A673 (cell line): ENCODE measurements around the gene GGA3. TPM values are rescaled to one million over a fixed set of nuclear protein-coding genes. Genes with fewer than 3 reads are reported as not detected.
"Not testable (repeated sequence)": the region's sequence is repeated elsewhere in the genome, so short reads cannot be mapped to it uniquely, and the experiment has no call there.

Experiments
- BruUV-seq: library from RNA; stranded (reverse); fragments of 400-500 nt; replicated peaks from 2 replicates; lab custom pipeline; 2021; lab: Mats Ljungman, UMichigan
- CTCF ChIA-PET: fragments of 300-600 bp; sonication (Branson Sonifier 250); formaldehyde crosslinking; loops from one replicate; lab custom pipeline; 2022; ENCODE audit warnings: antibody characterized with exemption; lab: Charles Lee
- POLR2A ChIA-PET: fragments of 300-600 bp; sonication (Branson Sonifier 250); formaldehyde crosslinking; loops from one replicate; lab custom pipeline; 2022; ENCODE audit warnings: antibody characterized with exemption; ENCODE audit not compliant: low non-redundant PET; lab: Charles Lee
- DNase-seq: peaks from one replicate; pipeline ENCODE4 v3.0.0-alpha.2; 2015; ENCODE audit warnings: low spot score
- H3K27ac ChIP-seq: fragments of 200-600 bp; sonication (generic); 2 replicates; pipeline ENCODE4 v1.5.1; 2016; ENCODE audit warnings: mixed run types, low read depth, mild to moderate bottlenecking, mixed read lengths, antibody characterized with exemption, low read length; ENCODE audit not compliant: poor library complexity, severe bottlenecking
- H3K27me3 ChIP-seq: fragments of 200-600 bp; sonication (generic); replicated peaks from 2 replicates; pipeline ENCODE4 v1.6.1; 2017; ENCODE audit warnings: mixed run types, low read depth, mild to moderate bottlenecking, mixed read lengths, antibody characterized with exemption, low read length; ENCODE audit not compliant: insufficient read depth, poor library complexity
- H3K36me3 ChIP-seq: fragments of 200-600 bp; sonication (generic); 2 replicates; pipeline ENCODE4 v1.6.1; 2016; ENCODE audit warnings: mixed run types, mild to moderate bottlenecking, mixed read lengths, antibody characterized with exemption, low read length; ENCODE audit not compliant: insufficient read depth, poor library complexity, severe bottlenecking
- H3K4me1 ChIP-seq: fragments of 200-600 bp; sonication (generic); 2 replicates; pipeline ENCODE4 v1.6.1; 2017; ENCODE audit warnings: mixed run types, mild to moderate bottlenecking, mixed read lengths, antibody characterized with exemption, low read length; ENCODE audit not compliant: insufficient read depth, poor library complexity, severe bottlenecking
- H3K4me3 ChIP-seq: fragments of 200-600 bp; sonication (generic); 2 replicates; pipeline ENCODE4 v1.5.1; 2016; ENCODE audit warnings: low read depth, mixed run types, mild to moderate bottlenecking, mixed read lengths, low read length; ENCODE audit not compliant: poor library complexity, severe bottlenecking
- H3K9me3 ChIP-seq: fragments of 200-600 bp; sonication (generic); 2 replicates; pipeline ENCODE4 v1.6.1; 2016; ENCODE audit warnings: mixed run types, low read depth, mild to moderate bottlenecking, mixed read lengths, antibody characterized with exemption, low read length; ENCODE audit not compliant: poor library complexity, severe bottlenecking
- EZH2 ChIP-seq: fragments of 200-600 bp; sonication (generic); IDR thresholded peaks from 2 replicates; pipeline ENCODE4 v1.6.1; 2017; ENCODE audit warnings: borderline replicate concordance, low read depth, mild to moderate bottlenecking, mixed read lengths, antibody characterized with exemption, low read length; ENCODE audit not compliant: poor library complexity, severe bottlenecking
- intact Hi-C: fragments of 100-400 bp; cut with micrococcal nuclease; formaldehyde crosslinking; loops from one replicate; pipeline ENCODE4 v1.10.0; 2022; ENCODE audit not compliant: unreplicated experiment
- total RNA-seq: library from RNA; stranded (reverse); gene quantifications from 2 replicates; pipeline ENCODE4 v1.2.3, GENCODE V29; 2021
- TF ChIP-seq, protein P1 (sequence below): fragments of 300-800, 200-600 bp; sonication (generic); conservative IDR thresholded peaks from 2 replicates; pipeline ENCODE4 v1.5.1; 2017; ENCODE audit warnings: low read depth, mild to moderate bottlenecking, antibody characterized with exemption, low read length, moderate library complexity, mixed read lengths

The GGA3 gene
- total RNA-seq, 1 experiment from 2014 or later, result 52.7 TPM

DNA sequence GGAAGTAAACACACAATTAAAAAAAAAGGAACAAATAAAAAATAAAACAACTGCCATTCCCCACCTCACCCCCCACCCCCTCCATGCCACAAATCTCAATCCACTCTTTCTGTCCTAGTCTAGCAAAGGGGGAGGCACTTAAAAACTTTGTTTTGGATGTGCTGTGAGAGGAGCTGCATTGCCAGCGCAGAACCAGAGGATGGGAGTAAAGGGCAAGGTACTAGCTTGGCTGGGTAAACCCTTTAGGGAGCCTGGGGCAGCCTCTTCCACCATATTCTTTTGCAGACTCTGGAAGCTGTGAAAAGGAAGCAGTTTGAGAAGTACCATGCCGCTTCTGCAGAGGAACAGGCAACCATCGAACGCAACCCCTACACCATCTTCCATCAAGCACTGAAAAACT lies 1.6 kb upstream of the GGA3 start:
- no peaks in the 10 kb centered on the region for H3K27me3 ChIP-seq
- peaks cover 10% of the 10 kb centered on the region for H3K4me1 ChIP-seq
- ChIA-PET CTCF (interaction anchor here (0.6 to 4.2 kb wide), 2 partner anchors 8 to 17 kb away, joined by 7 to 16 read pairs; partner anchors contain the start of gene MIF4GD), POLR2A (interaction anchor here (0.6 to 0.8 kb wide), 3 partner anchors 8 to 390 kb away, joined by 3 to 4 read pairs (median 4); partner anchors contain the start of gene MIF4GD)
- H3K36me3 ChIP-seq, result peaks cover 39% of the 10 kb centered on the region
- H3K4me3 ChIP-seq, result peak overlapping the region; percentile 84
- intact Hi-C loops, result no loop called here
- H3K9me3 ChIP-seq, result no peaks in the 10 kb centered on the region
- BruUV-seq, result no TSS peak
- H3K27ac ChIP-seq, result no peak overlapping the region
- DNase-seq, result no peak
- TF ChIP-seq, protein P1, sequence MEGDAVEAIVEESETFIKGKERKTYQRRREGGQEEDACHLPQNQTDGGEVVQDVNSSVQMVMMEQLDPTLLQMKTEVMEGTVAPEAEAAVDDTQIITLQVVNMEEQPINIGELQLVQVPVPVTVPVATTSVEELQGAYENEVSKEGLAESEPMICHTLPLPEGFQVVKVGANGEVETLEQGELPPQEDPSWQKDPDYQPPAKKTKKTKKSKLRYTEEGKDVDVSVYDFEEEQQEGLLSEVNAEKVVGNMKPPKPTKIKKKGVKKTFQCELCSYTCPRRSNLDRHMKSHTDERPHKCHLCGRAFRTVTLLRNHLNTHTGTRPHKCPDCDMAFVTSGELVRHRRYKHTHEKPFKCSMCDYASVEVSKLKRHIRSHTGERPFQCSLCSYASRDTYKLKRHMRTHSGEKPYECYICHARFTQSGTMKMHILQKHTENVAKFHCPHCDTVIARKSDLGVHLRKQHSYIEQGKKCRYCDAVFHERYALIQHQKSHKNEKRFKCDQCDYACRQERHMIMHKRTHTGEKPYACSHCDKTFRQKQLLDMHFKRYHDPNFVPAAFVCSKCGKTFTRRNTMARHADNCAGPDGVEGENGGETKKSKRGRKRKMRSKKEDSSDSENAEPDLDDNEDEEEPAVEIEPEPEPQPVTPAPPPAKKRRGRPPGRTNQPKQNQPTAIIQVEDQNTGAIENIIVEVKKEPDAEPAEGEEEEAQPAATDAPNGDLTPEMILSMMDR, result no peak
- TF ChIP-seq EZH2, result no peak

DNA sequence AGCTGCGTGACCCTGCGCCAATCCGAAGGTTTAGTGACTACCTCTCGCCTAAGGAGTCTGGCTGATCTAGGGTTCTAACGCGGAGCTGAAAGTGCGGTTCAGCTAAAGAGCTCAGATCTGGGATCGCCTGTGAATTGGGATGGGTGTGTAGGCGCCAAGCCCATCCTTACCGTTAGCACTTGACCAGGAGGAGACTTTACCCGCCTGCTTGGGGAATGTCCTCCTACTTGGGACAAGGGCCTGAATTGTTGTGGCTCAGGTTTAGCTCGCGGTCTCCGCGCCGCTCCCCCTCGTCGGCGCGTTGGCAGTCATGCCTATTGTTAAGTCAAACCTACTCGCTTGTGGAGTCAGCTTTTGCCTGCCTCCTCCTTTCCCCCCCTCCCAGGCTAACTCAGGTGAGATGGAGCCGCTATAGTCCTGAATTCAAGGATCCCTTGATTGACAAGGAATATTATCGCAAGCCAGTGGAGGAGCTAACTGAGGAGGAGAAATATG lies 753 bp upstream of the GGA3 start:
- intact Hi-C loops, result no loop called here
- TF ChIP-seq EZH2, result no peak
- TF ChIP-seq, protein P1, result no peak
- Histone ChIP-seq H3K27ac (peak overlapping the region; percentile 99), H3K9me3 (no peaks in the 10 kb centered on the region), H3K36me3 (peaks cover 39% of the 10 kb centered on the region), H3K4me3 (peak overlapping the region; percentile 84), H3K27me3 (no peaks in the 10 kb centered on the region), H3K4me1 (peaks cover 10% of the 10 kb centered on the region)
- ChIA-PET CTCF (interaction anchor here (4.2 kb wide), 1 partner anchor 8 kb away, joined by 16 read pairs; the partner anchor contains the start of gene MIF4GD), POLR2A (interaction anchor here (0.5 to 1.5 kb wide), 4 partner anchors 9 to 389 kb away, joined by 4 to 6 read pairs (median 4); partner anchors contain the start of gene MIF4GD)
- no peak for DNase-seq
- TSS peak; percentile 58 for BruUV-seq

DNA sequence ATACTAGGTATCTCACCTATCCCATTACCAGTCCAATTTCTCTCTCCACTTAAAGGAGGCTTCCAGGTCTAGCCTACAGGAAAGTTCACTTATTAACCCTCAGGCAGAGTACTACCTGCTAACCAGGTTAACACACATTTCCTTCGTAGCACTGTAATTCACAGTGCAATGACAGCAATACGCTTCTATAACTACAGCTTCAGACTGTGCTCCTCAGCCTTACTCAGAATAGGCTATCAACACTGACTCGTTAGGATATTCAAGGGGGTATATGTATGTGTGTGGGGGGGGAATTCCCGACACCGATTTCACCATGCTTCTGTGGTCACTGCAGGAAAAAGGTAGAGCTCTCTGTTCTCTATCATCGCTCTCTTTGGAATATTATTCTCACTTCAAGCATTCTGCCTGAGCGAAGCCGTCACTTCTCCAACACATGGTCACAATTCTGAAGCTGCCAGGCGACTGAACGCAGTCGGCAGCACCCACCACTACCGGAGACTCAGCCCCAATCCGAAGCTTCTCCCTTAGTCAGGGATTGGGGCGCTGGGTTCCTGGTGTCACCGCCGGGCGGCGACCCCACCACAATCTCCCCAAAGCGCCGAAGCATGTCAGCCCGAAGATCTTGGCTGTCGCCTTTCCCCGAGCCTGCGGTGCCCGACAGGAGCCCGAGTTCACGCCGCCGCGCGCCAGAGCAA lies 618 bp downstream of the GGA3 start:
- BruUV-seq, result TSS peak; percentile 65
- Histone ChIP-seq H3K4me1 (peaks cover 10% of the 10 kb centered on the region), H3K36me3 (peaks cover 26% of the 10 kb centered on the region), H3K27me3 (no peaks in the 10 kb centered on the region), H3K27ac (peak overlapping the region; percentile 99), H3K9me3 (no peaks in the 10 kb centered on the region), H3K4me3 (peak overlapping the region; percentile 84)
- intact Hi-C loops, result no loop called here
- no peak for TF ChIP-seq EZH2
- TF ChIP-seq, protein P1, result 0 out of 2 replicates have a peak, but pooled peaks have one; percentile 14
- CTCF ChIA-PET, result interaction anchor here (0.6 to 4.2 kb wide), 3 partner anchors 10 to 20 kb away, joined by 3 to 16 read pairs (median 3); partner anchors contain the start of gene MIF4GD
- DNase-seq, result no peak
- POLR2A ChIA-PET, result interaction anchor here (1.5 kb wide), 1 partner anchor 21 kb away, joined by 6 read pairs; no protein-coding TSS in a partner anchor

DNA sequence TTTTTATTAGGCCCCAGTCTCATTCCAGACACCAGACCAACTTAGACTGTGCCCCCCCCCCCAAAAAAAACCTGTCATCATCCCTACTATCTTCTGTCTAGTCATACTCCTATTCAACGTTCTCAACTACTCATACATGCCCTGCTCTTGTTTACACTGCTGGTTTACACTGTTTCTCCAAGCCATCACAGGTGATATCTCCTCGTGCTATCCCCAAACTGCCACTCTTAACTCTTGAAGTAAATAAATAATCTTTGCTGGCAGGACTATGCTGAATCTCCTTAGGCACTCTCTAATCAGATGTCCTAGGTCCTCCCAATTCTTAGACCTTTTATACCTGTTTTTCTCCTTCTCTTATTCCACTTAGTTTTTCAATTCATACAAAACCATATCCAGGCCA lies 4.2 kb downstream of the GGA3 start:
- BruUV-seq, DNase-seq, H3K36me3 ChIP-seq, POLR2A ChIA-PET, H3K27me3 ChIP-seq, intact Hi-C loops, H3K27ac ChIP-seq, H3K4me1 ChIP-seq, CTCF ChIA-PET, H3K9me3 ChIP-seq, H3K4me3 ChIP-seq: not testable (repeated sequence)
